GOT3 (cell line): Measurements from ENCODE around the gene HS6ST3.
"Not testable (repeated sequence)": the region's sequence is repeated elsewhere in the genome, so short reads cannot be mapped to it uniquely, and the experiment has no call there.

ENCODE experiments used
- DNase-seq: peaks from one replicate; lab custom pipeline; 2025; ENCODE audit warnings: mixed read lengths; lab: John Stamatoyannopoulos, UW

Gene HS6ST3

GRCh38 chr13:96734499-96734898, 644.6 kb downstream of the HS6ST3 start:
- DNase-seq = no peak

GRCh38 chr13:96741779-96742178, 651.9 kb downstream of the HS6ST3 start:
- no peak for DNase-seq

GRCh38 chr13:96743296-96744089, 653.6 kb downstream of the HS6ST3 start:
- no peak for DNase-seq

- no peak for DNase-seq
Measured at GRCh38 chr13:96744367-96745331, 654.7 kb downstream of the HS6ST3 start.

- DNase-seq = no peak
Measured at GRCh38 chr13:96746886-96747285, 657.0 kb downstream of the HS6ST3 start.

- no peak for DNase-seq
Measured at GRCh38 chr13:96749825-96750224, 659.9 kb downstream of the HS6ST3 start.

- DNase-seq = no peak
Measured at GRCh38 chr13:96751089-96751488, 661.2 kb downstream of the HS6ST3 start.

- DNase-seq = no peak
Measured at GRCh38 chr13:96762876-96763275, 673.0 kb downstream of the HS6ST3 start.

- DNase-seq = no peak
Measured at GRCh38 chr13:96766306-96766705, 676.4 kb downstream of the HS6ST3 start.

- DNase-seq = no peak
Measured at GRCh38 chr13:96768524-96768923, 678.6 kb downstream of the HS6ST3 start.

GRCh38 chr13:96769874-96770273, 680.0 kb downstream of the HS6ST3 start:
- no peak for DNase-seq

- no peak for DNase-seq
Measured at GRCh38 chr13:96771486-96772367, 681.8 kb downstream of the HS6ST3 start.

GRCh38 chr13:96772426-96772825, 682.5 kb downstream of the HS6ST3 start:
- no peak for DNase-seq

GRCh38 chr13:96778302-96778701, 688.4 kb downstream of the HS6ST3 start:
- not testable (repeated sequence) for DNase-seq

GRCh38 chr13:96779691-96780090, 689.8 kb downstream of the HS6ST3 start:
- no peak for DNase-seq

- DNase-seq = no peak
Measured at GRCh38 chr13:96780105-96780504, 690.2 kb downstream of the HS6ST3 start.

- DNase-seq = no peak
Measured at GRCh38 chr13:96781141-96781540, 691.2 kb downstream of the HS6ST3 start.

GRCh38 chr13:96782186-96782585, 692.3 kb downstream of the HS6ST3 start:
- DNase-seq = no peak

- DNase-seq = no peak
Measured at GRCh38 chr13:96783057-96783456, 693.1 kb downstream of the HS6ST3 start.

- no peak for DNase-seq
Measured at GRCh38 chr13:96783511-96783910, 693.6 kb downstream of the HS6ST3 start.

GRCh38 chr13:96785986-96786385, 696.1 kb downstream of the HS6ST3 start:
- no peak for DNase-seq

GRCh38 chr13:96792188-96792587, 702.3 kb downstream of the HS6ST3 start:
- no peak for DNase-seq
